Mucosa of descending colon (tissue), 3 donors: ENCODE data around the gene MTA2. TPM values are rescaled to one million over a fixed set of nuclear protein-coding genes. Genes with fewer than 3 reads are reported as not detected.
A peak's percentile ranks its signal among the peaks of the same experiment; 100 is the strongest.
"Not testable (repeated sequence)": the region's sequence is repeated elsewhere in the genome, so short reads cannot be mapped to it uniquely, and the experiment has no call there.

ENCODE experiments used
- ATAC-seq: fragments of 200-7000 bp; cut with Tn5 transposase; one replicate; pipeline ENCODE4 v1.9.1; 2020; ENCODE audit warnings: mild to moderate bottlenecking, moderate library complexity
- DNase-seq, 3 donors: peaks; one replicate each; pipeline ENCODE4 v3.0.0-alpha.2; 2020
- H3K36me3 ChIP-seq: fragments of 200-600 bp; one replicate; pipeline ENCODE4 v1.8.0; 2021; ENCODE audit warnings: low read depth, mild to moderate bottlenecking
- H3K4me1 ChIP-seq: fragments of 200-600 bp; one replicate; pipeline ENCODE4 v1.8.0; 2021; ENCODE audit warnings: low read depth, mild to moderate bottlenecking
- H3K4me3 ChIP-seq: fragments of 200-600 bp; one replicate; pipeline ENCODE4 v1.8.0; 2021; ENCODE audit warnings: mild to moderate bottlenecking
- H3K9me3 ChIP-seq: fragments of 200-600 bp; one replicate; pipeline ENCODE4 v1.8.0; 2021; ENCODE audit warnings: mild to moderate bottlenecking
- intact Hi-C, 2 donors: fragments of 100-400 bp; cut with DNase I in 1 of 2; cut with micrococcal nuclease in 1 of 2; formaldehyde crosslinking; loops; one replicate each; pipeline versions ENCODE4 v1.11.0 to v1.11.1; 2022; cut with DNase I, micrococcal nuclease
- total RNA-seq, 3 donors: library from RNA; stranded (reverse); fragmentation: NEBNext Ultra II Directional in 2 of 3; extraction: Animal tissue kit (Norgen Biotek cat#: 25700) in 2 of 3; gene quantifications; one replicate each; pipeline versions ENCODE4 v1.2.1 to v1.2.4, GENCODE V29; 2021 to 2023
- TF ChIP-seq, protein P1 (sequence below): fragments of 200-600 bp; IDR thresholded peaks from one replicate; pipeline ENCODE4 v1.8.0; 2022; ENCODE audit warnings: antibody characterized with exemption, mild to moderate bottlenecking
- donor health status: DM: no; HTN: no; CAD: no; lungs with moderate emphysema.
- donor health status: DM: no; HTN: no; CAD: no.
- donor health status: DM: no; HTN: yes; CAD: no.

MTA2 gene
- total RNA-seq, 3 donors from 2014 or later: 70.7 to 92.1 (median 89.6) TPM

DNA sequence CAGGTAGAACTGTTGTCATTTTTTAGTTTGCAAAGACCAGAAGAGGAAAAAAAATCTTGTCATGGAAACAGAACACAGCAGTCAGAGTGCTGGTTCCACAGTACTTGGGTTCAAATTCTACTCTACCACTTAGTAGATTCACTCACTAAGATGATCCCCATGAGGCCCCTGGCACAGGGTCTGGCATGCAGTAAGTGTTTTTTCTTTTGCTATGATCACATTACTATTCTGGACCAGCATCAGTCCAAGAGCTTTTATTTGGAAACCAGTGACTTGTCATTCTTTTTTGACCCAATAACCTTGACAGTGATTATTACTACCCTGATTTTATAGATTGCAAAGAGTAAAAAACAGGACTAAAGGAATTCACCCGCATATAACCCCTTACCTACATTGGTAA, 32.1 kb downstream of the MTA2 start:
- TF ChIP-seq, protein P1, sequence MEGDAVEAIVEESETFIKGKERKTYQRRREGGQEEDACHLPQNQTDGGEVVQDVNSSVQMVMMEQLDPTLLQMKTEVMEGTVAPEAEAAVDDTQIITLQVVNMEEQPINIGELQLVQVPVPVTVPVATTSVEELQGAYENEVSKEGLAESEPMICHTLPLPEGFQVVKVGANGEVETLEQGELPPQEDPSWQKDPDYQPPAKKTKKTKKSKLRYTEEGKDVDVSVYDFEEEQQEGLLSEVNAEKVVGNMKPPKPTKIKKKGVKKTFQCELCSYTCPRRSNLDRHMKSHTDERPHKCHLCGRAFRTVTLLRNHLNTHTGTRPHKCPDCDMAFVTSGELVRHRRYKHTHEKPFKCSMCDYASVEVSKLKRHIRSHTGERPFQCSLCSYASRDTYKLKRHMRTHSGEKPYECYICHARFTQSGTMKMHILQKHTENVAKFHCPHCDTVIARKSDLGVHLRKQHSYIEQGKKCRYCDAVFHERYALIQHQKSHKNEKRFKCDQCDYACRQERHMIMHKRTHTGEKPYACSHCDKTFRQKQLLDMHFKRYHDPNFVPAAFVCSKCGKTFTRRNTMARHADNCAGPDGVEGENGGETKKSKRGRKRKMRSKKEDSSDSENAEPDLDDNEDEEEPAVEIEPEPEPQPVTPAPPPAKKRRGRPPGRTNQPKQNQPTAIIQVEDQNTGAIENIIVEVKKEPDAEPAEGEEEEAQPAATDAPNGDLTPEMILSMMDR: no peak
- no peaks in the 10 kb centered on the region for H3K9me3 ChIP-seq
- no peak for ATAC-seq
- H3K4me1 ChIP-seq: peaks cover 9% of the 10 kb centered on the region
- no peak for DNase-seq
- peaks cover 11% of the 10 kb centered on the region for H3K36me3 ChIP-seq
- intact Hi-C loops: no loop called here
- no peak overlapping the region for H3K4me3 ChIP-seq

DNA sequence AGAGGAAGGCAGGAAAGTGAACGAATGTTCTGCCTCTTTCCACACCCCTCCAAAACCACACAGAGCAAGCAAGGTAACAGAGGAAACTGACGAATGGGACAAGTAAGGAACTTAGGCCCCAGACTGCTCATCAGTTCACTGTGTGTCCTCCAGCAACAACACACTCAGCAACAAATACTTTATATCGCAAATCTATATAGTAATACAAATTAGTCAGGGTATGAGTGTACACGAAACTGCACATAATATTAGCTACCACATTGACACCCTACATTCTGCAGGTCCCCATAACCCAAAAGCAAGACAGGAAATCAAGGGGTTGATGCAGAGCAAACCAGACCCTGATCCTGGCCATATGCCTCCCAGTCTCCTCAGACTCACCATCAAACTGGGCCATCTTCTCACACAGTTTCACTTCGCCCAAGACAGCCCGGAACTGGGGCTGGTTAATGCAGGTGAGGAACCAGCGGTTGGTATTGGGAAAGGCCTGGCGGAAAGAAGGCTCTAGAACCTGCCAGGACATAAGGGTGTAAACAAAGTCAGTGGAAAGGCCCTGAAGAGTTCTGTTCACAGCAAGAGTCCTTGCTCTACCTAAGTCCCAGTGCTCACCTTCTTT, 34.5 kb downstream of the MTA2 start:
- no peak overlapping the region for H3K4me3 ChIP-seq
- ATAC-seq: no peak
- DNase-seq: peak in 1 of 3 donors; percentile 10
- no peaks in the 10 kb centered on the region for H3K9me3 ChIP-seq
- H3K36me3 ChIP-seq: peaks cover 11% of the 10 kb centered on the region
- TF ChIP-seq, protein P1: no peak
- intact Hi-C loops: no loop called here
- peaks cover 2% of the 10 kb centered on the region for H3K4me1 ChIP-seq

DNA sequence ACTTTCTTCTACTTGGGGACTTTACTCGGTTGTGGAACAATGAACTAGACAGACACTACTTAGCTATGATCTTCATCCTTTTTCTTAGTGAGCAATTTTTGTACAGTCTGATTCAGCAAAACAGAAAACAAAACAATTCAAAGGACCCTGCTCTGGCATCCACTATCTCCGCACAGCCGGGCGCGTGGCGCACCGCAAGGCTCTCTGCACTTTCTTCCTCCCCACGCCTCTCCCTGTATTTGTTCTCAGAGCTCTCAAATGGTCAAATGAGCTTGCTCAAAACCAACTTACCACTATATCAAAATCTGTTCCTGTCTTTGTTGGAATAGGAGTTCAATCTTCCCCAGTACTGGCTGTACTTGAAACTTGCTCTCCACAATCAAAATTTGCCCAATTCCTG, 35.4 kb downstream of the MTA2 start:
- DNase-seq (peak in 1 of 3 donors; percentile 35), ATAC-seq (no peak)
- H3K4me1 ChIP-seq: peaks cover under 1% of the 10 kb centered on the region
- H3K9me3 ChIP-seq: no peaks in the 10 kb centered on the region
- H3K36me3 ChIP-seq: peaks cover 11% of the 10 kb centered on the region
- intact Hi-C loops: no loop called here
- no peak overlapping the region for H3K4me3 ChIP-seq
- TF ChIP-seq, protein P1: no peak

DNA sequence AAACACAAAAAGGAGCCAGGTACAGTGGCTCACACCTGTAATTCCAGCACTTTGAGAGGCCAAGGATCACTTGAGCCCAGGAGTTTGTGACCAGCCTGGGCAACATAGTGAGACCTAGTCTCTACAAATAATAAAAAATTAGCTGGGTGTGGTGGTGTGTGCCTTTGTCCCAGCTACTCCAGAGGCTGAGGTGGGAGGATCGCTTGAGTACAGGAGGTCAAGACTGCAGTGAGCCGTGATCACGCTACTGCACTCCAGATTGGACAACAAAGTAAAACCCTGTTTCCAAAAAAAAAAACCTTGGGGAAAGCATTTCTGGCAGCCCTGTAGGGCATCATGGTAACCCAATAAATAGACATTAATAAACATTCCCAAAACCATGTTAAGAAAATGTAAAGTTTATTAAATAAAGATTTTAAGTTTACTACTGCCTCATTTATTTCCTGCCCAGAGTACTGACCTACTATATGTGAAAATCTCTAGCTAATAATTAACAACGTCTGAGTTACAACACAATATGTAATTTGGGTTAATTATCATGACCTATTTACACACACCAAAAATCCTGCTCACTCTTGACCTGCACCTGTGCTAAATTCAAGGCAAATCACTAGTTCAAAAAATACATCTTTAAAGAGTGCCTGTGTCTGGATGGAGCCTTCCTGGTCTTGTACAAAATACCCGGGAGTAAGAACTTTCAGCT, 36.4 kb downstream of the MTA2 start:
- intact Hi-C loops: no loop called here
- TF ChIP-seq, protein P1: no peak
- ATAC-seq: no peak
- peak in 1 of 3 donors; percentile 12 for DNase-seq
- Histone ChIP-seq H3K4me1 (peaks cover 10% of the 10 kb centered on the region), H3K4me3 (no peak overlapping the region), H3K36me3 (peaks cover 6% of the 10 kb centered on the region), H3K9me3 (no peaks in the 10 kb centered on the region)

DNA sequence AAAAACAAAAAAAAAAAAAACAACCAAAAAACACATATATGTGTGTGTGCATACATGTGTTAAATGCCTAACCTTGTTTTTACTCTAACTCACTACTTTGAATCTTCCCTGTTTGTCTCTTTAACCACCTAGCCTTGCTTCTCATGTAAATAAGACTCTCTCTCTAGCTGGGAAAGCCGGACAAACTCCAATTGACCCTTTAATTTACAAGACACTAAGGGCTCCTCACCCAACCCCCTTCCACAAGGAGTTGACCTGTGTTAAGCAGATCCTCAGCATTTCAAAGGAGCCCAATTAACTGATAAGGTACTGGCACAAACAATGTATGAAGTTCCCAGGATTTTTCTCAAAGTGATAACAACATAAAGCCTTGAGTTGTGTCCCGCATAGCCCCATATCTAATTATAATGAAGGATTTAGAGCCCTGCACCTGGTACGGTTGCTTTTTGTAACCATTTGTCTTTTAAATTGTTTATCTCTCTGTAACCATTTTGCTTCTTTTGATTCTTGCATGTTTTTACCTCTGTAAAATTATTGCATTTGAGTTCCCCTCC, 39.9 kb downstream of the MTA2 start:
- DNase-seq, intact Hi-C loops, H3K9me3 ChIP-seq, H3K4me3 ChIP-seq, ATAC-seq, H3K36me3 ChIP-seq: not testable (repeated sequence)
- peaks cover 26% of the 10 kb centered on the region for H3K4me1 ChIP-seq

DNA sequence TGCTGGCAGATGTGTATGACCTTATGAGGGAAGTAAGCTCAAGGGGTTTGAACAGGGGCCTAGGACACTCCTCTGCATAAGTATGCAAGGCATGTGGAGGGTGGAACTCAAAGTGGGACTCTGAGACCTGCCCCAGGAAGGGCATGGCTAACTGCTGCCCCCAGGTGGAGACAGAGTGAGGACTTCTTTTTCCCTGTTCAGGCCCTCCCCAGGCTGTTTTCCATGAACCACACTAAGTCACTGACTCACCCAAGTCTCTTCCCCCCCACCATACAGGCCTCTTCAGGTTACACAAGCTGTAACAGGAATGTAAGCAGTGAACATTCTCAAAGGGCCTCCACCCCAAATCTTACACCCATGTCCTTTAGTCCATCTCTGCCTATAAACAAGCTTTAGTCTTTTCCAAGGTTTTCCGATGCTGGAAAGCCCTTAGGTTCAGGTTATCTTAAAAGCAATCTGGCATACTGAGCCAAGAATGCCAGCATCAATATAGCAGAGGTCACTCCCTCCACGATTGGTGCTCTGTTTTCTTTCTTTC, 41.0 kb downstream of the MTA2 start:
- peak; percentile 75 to 93 (median 86) for DNase-seq
- intact Hi-C loops: no loop called here
- peaks cover 37% of the 10 kb centered on the region for H3K4me1 ChIP-seq
- no peaks in the 10 kb centered on the region for H3K9me3 ChIP-seq
- peak; percentile 63 for ATAC-seq
- TF ChIP-seq, protein P1: peak; percentile 47
- H3K4me3 ChIP-seq: no peak overlapping the region
- H3K36me3 ChIP-seq: peaks cover 4% of the 10 kb centered on the region

DNA sequence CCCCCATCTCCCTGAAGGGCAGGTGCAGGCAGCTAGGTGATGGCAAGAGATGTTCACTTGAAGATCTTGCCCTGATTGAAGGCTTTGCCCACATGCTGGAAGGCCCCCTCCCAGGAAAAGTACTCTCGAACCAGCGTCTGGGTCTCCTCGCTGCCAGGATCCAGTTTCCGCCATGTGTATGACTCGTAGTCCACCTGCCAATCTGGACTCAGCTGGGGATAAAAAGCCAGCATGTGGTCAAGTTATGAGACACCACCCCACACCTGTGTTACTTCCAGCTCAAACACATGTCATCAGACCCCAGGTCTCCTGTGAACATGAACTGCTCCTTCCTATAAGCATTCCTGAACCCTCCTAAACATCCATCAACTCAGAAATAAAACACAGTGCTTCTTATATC, 42.0 kb downstream of the MTA2 start:
- not testable (repeated sequence) for ATAC-seq, H3K36me3 ChIP-seq, H3K9me3 ChIP-seq, H3K4me3 ChIP-seq
- intact Hi-C loops: loop anchor here in 1 of 2 donors (5.0 kb wide), 1 partner anchor 137 kb away; no protein-coding TSS in a partner anchor
- H3K4me1 ChIP-seq: peaks cover 47% of the 10 kb centered on the region
- peak in 1 of 3 donors; percentile 38 for DNase-seq
